HG03520 (cell line): ENCODE data around the gene XK.
"Not testable (repeated sequence)": the region's sequence is repeated elsewhere in the genome, so short reads cannot be mapped to it uniquely, and the experiment has no call there.

Source experiments
- ATAC-seq: cut with Tn5 transposase; IDR thresholded peaks from one replicate; pipeline ENCODE4 v1.9.1; 2021; ENCODE audit warnings: mild to moderate bottlenecking, moderate library complexity; ENCODE audit not compliant: unreplicated experiment

XK gene

GRCh38 chrX:37685381-37686359 is at the start of gene XK:
Gene XK (plus strand): TSS chrX:37685791. CDS start chrX:37685962, 171 bp downstream.
- ATAC-seq: peak; percentile 51

- no peak for ATAC-seq
These were observed 47.5 kb upstream of the XK start for GRCh38 chrX:37638047-37638446.

- no peak for ATAC-seq
These were observed 45.4 kb upstream of the XK start for GRCh38 chrX:37640142-37640541.

GRCh38 chrX:37641859-37642258 is 43.7 kb upstream of the XK start:
- ATAC-seq: no peak

GRCh38 chrX:37644381-37645305 is 40.9 kb upstream of the XK start:
- ATAC-seq: no peak

- ATAC-seq: no peak
These were observed 39.3 kb upstream of the XK start for GRCh38 chrX:37646254-37646653.

- not testable (repeated sequence) for ATAC-seq
These were observed 34.7 kb upstream of the XK start for GRCh38 chrX:37650879-37651278.

GRCh38 chrX:37651921-37652452 is 33.6 kb upstream of the XK start:
- ATAC-seq: no peak

- ATAC-seq: no peak
These were observed 32.9 kb upstream of the XK start for GRCh38 chrX:37652589-37653231.

- ATAC-seq: no peak
These were observed 32.0 kb upstream of the XK start for GRCh38 chrX:37653397-37654085.

GRCh38 chrX:37658343-37659030 is 27.1 kb upstream of the XK start:
- no peak for ATAC-seq

GRCh38 chrX:37659047-37659446 is 26.5 kb upstream of the XK start:
- no peak for ATAC-seq

GRCh38 chrX:37662181-37662580 is 23.4 kb upstream of the XK start:
- ATAC-seq: no peak

GRCh38 chrX:37666516-37666915 is 19.1 kb upstream of the XK start:
- no peak for ATAC-seq

GRCh38 chrX:37667141-37667540 is 18.4 kb upstream of the XK start:
- no peak for ATAC-seq

GRCh38 chrX:37672563-37672962 is 13.0 kb upstream of the XK start:
- no peak for ATAC-seq

- ATAC-seq: no peak
These were observed 8.8 kb upstream of the XK start for GRCh38 chrX:37676811-37677210.

- ATAC-seq: no peak
These were observed 8.3 kb upstream of the XK start for GRCh38 chrX:37677243-37677642.

GRCh38 chrX:37677765-37678164 is 7.8 kb upstream of the XK start:
- peak; percentile 73 for ATAC-seq

- ATAC-seq: no peak
These were observed 7.0 kb upstream of the XK start for GRCh38 chrX:37678574-37678973.
